ENCODE results near the gene SUFU.

Gene SUFU

GRCh38 chr10:102468683-102469082 is 35.1 kb upstream of the SUFU start:
- DNase-seq (ENCODE audit: low read depth) = no peak
- no peak overlapping the region for H3K4me3 ChIP-seq (ENCODE audit: low read depth, low read length)
- TF ChIP-seq, protein P1, sequence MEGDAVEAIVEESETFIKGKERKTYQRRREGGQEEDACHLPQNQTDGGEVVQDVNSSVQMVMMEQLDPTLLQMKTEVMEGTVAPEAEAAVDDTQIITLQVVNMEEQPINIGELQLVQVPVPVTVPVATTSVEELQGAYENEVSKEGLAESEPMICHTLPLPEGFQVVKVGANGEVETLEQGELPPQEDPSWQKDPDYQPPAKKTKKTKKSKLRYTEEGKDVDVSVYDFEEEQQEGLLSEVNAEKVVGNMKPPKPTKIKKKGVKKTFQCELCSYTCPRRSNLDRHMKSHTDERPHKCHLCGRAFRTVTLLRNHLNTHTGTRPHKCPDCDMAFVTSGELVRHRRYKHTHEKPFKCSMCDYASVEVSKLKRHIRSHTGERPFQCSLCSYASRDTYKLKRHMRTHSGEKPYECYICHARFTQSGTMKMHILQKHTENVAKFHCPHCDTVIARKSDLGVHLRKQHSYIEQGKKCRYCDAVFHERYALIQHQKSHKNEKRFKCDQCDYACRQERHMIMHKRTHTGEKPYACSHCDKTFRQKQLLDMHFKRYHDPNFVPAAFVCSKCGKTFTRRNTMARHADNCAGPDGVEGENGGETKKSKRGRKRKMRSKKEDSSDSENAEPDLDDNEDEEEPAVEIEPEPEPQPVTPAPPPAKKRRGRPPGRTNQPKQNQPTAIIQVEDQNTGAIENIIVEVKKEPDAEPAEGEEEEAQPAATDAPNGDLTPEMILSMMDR (IDR thresholded peaks at IDR 0.05; ENCODE audit: control insufficient read depth, extremely low read depth, insufficient read depth) = no peak

- no peak overlapping the region for H3K4me3 ChIP-seq (ENCODE audit: low read depth, low read length)
- TF ChIP-seq, protein P1 (IDR thresholded peaks at IDR 0.05; ENCODE audit: control insufficient read depth, extremely low read depth, insufficient read depth) = no peak
- no peak for DNase-seq (ENCODE audit: low read depth)
These were observed 32.9 kb upstream of the SUFU start for GRCh38 chr10:102470579-102471546.

DNA sequence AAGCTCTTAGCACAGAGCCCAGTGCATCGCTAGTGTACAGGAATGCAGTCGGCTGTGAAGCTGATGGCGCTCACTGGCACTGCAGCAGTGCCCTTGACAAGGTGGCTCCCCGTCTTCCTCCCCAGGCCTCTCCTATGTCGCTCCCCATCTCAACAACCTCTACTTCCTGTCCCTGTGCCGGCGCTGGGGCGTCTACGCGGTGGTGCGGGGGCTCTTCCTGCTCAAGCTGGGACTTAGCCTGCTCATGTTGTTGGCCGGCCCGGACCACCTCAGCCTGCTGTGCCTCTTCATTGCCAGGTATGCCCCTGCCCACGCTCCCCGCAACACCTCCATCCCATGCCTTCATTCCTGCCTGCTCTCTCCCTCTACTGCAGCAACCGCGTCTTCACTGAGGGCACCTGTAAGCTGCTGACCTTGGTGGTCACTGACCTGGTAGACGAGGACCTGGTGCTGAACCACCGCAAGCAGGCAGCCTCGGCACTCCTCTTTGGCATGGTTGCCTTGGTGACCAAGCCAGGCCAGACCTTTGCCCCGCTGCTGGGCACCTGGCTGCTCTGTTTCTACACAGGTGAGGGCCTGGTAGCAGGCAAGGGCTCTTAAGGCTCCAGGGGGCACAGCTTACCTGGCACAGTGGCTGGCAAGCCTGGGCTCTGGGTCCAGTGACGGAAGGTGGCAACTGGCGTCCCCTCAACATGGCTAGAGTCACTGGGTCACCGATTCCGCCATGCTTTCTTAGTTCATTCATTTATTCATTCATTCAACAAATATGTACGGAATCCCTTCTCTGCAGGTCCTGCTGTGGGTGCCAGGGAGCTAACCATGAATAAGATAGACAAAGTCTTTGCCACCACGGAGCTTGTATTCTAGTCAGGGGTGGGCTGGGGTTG is 30.1 kb upstream of the SUFU start:
- DNase-seq (ENCODE audit: low read depth) = no peak
- no peak overlapping the region for H3K4me3 ChIP-seq (ENCODE audit: low read depth, low read length)
- TF ChIP-seq, protein P1 (IDR thresholded peaks at IDR 0.05; ENCODE audit: control insufficient read depth, extremely low read depth, insufficient read depth) = no peak

GRCh38 chr10:102475451-102476040 is 28.2 kb upstream of the SUFU start:
- TF ChIP-seq, protein P1 (IDR thresholded peaks at IDR 0.05; ENCODE audit: control insufficient read depth, extremely low read depth, insufficient read depth) = no peak
- DNase-seq (ENCODE audit: low read depth) = no peak
- no peak overlapping the region for H3K4me3 ChIP-seq (ENCODE audit: low read depth, low read length)

DNA sequence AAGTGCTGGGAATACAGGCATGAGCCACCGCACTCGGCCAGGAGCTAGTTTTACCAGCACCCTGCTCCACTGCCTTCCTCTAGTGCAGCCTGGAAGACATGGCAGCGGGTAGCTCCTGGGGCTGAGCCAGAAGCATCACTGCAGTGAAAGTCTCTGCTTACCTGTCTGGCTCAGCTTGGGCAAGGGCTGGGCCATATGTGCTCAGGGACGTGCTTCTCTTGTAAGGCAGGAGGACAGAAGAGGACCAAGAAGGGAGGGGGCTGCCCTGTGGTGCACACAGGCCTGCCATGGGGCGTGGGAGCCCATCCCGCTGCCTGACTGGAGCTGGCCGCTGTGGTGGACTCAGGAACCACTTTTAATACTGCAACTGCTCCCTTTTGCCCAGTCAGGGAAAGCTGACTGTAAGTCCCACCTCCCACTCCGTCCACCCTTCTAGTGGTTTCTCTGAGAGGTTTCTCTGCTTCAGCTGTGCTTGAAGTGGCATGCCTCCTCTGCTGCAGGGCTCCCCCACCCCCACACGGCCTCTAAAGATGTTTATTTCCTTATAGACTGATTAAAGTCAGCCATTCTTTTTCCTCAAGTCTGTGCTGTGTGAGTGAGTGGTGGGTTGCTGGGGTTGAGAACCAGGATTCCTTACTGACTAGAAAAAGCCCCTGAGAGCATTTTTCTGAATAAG is 27.2 kb upstream of the SUFU start:
- TF ChIP-seq, protein P1 (IDR thresholded peaks at IDR 0.05; ENCODE audit: control insufficient read depth, extremely low read depth, insufficient read depth) = no peak
- no peak overlapping the region for H3K4me3 ChIP-seq (ENCODE audit: low read depth, low read length)
- DNase-seq (ENCODE audit: low read depth) = no peak

GRCh38 chr10:102479651-102480050 is 24.1 kb upstream of the SUFU start:
- TF ChIP-seq, protein P1 (IDR thresholded peaks at IDR 0.05; ENCODE audit: control insufficient read depth, extremely low read depth, insufficient read depth) = no peak
- no peak overlapping the region for H3K4me3 ChIP-seq (ENCODE audit: low read depth, low read length)
- no peak for DNase-seq (ENCODE audit: low read depth)

Data from LNCaP clone FGC (cell line).